AG09309 (cell line): ENCODE data around the gene LIMCH1.
A peak's percentile ranks its signal among the peaks of the same experiment; 100 is the strongest.

Source experiments
- DNase-seq: peaks from one replicate; pipeline ENCODE4 v3.0.0-alpha.2; 2010; ENCODE audit warnings: low read depth
- H3K4me3 ChIP-seq: 2 replicates; pipeline ENCODE4 v1.5.1; 2011; ENCODE audit warnings: mild to moderate bottlenecking, low read depth, low read length, moderate library complexity; ENCODE audit not compliant: control insufficient read depth
- TF ChIP-seq, protein P1 (sequence below): IDR thresholded peaks from 2 replicates; pipeline ENCODE4 v1.5.1; 2011; ENCODE audit warnings: mild to moderate bottlenecking, low read depth, low read length, inconsistent platforms; ENCODE audit not compliant: insufficient read depth, control insufficient read depth; ENCODE audit errors: missing control alignments

Gene LIMCH1

GRCh38 chr4:41534404-41534803 is 3.6 kb upstream of the LIMCH1 start:
- TF ChIP-seq, protein P1, sequence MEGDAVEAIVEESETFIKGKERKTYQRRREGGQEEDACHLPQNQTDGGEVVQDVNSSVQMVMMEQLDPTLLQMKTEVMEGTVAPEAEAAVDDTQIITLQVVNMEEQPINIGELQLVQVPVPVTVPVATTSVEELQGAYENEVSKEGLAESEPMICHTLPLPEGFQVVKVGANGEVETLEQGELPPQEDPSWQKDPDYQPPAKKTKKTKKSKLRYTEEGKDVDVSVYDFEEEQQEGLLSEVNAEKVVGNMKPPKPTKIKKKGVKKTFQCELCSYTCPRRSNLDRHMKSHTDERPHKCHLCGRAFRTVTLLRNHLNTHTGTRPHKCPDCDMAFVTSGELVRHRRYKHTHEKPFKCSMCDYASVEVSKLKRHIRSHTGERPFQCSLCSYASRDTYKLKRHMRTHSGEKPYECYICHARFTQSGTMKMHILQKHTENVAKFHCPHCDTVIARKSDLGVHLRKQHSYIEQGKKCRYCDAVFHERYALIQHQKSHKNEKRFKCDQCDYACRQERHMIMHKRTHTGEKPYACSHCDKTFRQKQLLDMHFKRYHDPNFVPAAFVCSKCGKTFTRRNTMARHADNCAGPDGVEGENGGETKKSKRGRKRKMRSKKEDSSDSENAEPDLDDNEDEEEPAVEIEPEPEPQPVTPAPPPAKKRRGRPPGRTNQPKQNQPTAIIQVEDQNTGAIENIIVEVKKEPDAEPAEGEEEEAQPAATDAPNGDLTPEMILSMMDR: no peak
- DNase-seq: no peak
- H3K4me3 ChIP-seq: no peak overlapping the region

DNA sequence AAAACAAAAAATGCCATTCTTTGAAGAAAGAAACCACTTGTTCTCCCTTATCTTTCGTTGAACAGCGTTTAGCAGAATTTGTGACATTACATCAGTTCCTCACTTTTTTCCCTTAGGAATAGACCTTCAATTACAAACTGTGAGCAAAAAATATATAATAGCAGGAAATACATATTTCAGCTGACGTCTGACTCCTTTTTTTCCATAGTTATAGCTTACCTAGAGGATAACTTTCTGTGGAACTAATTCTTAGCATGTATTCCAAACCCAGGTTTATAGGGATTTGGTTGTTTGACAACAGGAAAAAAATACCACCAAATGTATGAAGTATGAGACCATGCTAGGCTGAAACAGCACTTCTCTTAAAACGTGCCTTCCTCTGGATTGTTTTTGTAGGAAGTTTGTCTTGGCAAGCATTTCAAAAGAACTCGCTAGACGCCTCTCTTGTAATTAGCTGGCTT is 2.0 kb upstream of the LIMCH1 start:
- TF ChIP-seq, protein P1: no peak
- H3K4me3 ChIP-seq: no peak overlapping the region
- no peak for DNase-seq

DNA sequence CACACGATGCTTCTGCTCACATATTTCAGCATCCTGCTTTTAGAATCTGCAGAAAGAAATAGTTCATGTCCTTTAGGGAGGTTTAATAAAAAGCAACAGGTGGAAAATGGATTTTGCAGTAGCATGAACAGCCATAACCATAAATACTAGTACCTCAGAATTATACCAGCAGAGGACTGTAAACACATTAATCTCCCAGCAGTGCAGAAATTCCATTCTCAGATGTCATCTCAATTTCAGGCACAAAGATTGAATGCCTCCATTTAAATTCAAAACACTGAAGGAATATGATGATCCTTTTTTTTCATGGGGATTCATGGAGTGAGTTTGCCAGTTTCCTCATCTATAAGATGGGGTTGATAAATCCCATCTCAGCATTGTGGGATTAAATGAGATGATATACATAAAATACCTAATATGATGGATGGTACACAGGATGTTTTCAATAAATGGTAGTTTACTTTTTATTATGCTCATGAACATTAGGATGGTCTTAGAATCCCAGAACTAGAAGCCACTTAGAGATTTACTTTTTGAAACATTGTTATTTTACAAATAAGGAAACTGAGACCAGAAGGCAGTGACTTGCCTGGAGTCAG is 566 bp upstream of the LIMCH1 start:
- H3K4me3 ChIP-seq: no peak overlapping the region
- TF ChIP-seq, protein P1: no peak
- DNase-seq: no peak

DNA sequence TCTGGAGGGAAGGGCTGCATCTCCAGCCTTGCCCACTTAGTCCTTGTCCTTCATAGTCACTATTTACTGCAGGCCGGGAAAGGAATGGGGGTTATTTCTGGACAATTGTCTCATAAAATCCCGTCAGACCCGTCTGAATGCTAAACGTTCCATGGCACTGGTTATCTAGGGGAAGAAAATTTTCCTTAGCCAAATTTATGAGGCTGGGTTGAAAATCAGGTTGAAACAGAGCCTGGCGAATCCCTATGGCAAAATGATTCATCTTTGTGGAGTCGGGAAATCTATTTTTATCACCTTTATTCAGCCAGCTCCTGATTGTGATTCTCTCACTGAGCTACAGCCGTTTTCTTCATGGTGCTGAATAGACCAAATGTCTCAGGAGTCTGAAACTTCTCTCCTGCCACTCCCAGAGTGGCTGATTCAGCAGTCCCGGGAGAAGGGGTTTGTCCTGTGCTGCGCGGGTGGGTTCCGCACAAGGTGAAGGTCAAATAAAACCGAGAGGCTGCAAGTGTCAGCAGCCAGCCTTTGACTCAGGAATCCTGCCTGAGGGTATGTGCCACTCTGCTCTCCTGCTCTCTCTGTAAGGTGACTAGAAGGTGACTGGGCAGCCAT is 1.0 kb downstream of the LIMCH1 start:
- TF ChIP-seq, protein P1: no peak
- peak; percentile 31 for DNase-seq
- H3K4me3 ChIP-seq: peak overlapping the region; percentile 37

- TF ChIP-seq, protein P1: no peak
- H3K4me3 ChIP-seq: no peak overlapping the region; the same call in 1 of the 2 replicates
- DNase-seq: no peak
These were observed 1.8 kb downstream of the LIMCH1 start for GRCh38 chr4:41539711-41540110.

GRCh38 chr4:41540687-41541086 is 2.7 kb downstream of the LIMCH1 start:
- DNase-seq: no peak
- H3K4me3 ChIP-seq: no peak overlapping the region
- TF ChIP-seq, protein P1: no peak
